Adipocyte (in vitro differentiated cells): ENCODE data around the gene FLYWCH2.
A peak's percentile ranks its signal among the peaks of the same experiment; 100 is the strongest.

Experiments used
- DNase-seq: peaks from one replicate; pipeline ENCODE4 v3.0.0-alpha.2; 2015; ENCODE audit warnings: low read depth
- H3K27me3 ChIP-seq: replicated peaks from 2 replicates; pipeline ENCODE4 v1.7.0; 2013; ENCODE audit warnings: mild to moderate bottlenecking, low read length, moderate library complexity; ENCODE audit not compliant: control insufficient read depth, insufficient read depth
- H3K36me3 ChIP-seq: 2 replicates; pipeline ENCODE4 v1.7.0; 2013; ENCODE audit warnings: low read length, mild to moderate bottlenecking, moderate library complexity; ENCODE audit not compliant: control insufficient read depth, insufficient read depth, severe bottlenecking
- H3K4me1 ChIP-seq: 2 replicates; pipeline ENCODE4 v1.7.0; 2013; ENCODE audit warnings: mild to moderate bottlenecking, low read length, moderate library complexity; ENCODE audit not compliant: control insufficient read depth, insufficient read depth
- H3K4me3 ChIP-seq: 2 replicates; pipeline ENCODE4 v1.7.0; 2013; ENCODE audit warnings: mild to moderate bottlenecking, low read length, moderate library complexity
- H3K9ac ChIP-seq: 2 replicates; pipeline ENCODE4 v1.7.0; 2013; ENCODE audit warnings: mild to moderate bottlenecking, low read length, moderate library complexity
- H3K9me3 ChIP-seq: 2 replicates; pipeline ENCODE4 v1.7.0; 2013; ENCODE audit warnings: mild to moderate bottlenecking, low read length, moderate library complexity; ENCODE audit not compliant: control insufficient read depth

FLYWCH2 gene

GRCh38 chr16:2896480-2897010 lies 13.5 kb downstream of the FLYWCH2 start:
- H3K27me3 ChIP-seq: no peaks in the 10 kb centered on the region
- no peak overlapping the region for H3K9ac ChIP-seq
- no peaks in the 10 kb centered on the region for H3K9me3 ChIP-seq
- peaks cover 5% of the 10 kb centered on the region for H3K4me1 ChIP-seq
- no peak for DNase-seq
- peaks cover 15% of the 10 kb centered on the region for H3K36me3 ChIP-seq
- H3K4me3 ChIP-seq: no peak overlapping the region

GRCh38 chr16:2897110-2897509 lies 14.1 kb downstream of the FLYWCH2 start:
- H3K4me3 ChIP-seq: no peak overlapping the region
- no peaks in the 10 kb centered on the region for H3K9me3 ChIP-seq
- no peak overlapping the region for H3K9ac ChIP-seq
- peaks cover 5% of the 10 kb centered on the region for H3K4me1 ChIP-seq
- no peak for DNase-seq
- no peaks in the 10 kb centered on the region for H3K27me3 ChIP-seq
- peaks cover 15% of the 10 kb centered on the region for H3K36me3 ChIP-seq

- Histone ChIP-seq H3K9me3 (no peaks in the 10 kb centered on the region), H3K9ac (no peak overlapping the region), H3K36me3 (peaks cover 15% of the 10 kb centered on the region), H3K4me3 (no peak overlapping the region), H3K4me1 (peaks cover 10% of the 10 kb centered on the region), H3K27me3 (no peaks in the 10 kb centered on the region)
- DNase-seq: no peak
Measured at GRCh38 chr16:2898831-2899563, 16.0 kb downstream of the FLYWCH2 start.

DNA sequence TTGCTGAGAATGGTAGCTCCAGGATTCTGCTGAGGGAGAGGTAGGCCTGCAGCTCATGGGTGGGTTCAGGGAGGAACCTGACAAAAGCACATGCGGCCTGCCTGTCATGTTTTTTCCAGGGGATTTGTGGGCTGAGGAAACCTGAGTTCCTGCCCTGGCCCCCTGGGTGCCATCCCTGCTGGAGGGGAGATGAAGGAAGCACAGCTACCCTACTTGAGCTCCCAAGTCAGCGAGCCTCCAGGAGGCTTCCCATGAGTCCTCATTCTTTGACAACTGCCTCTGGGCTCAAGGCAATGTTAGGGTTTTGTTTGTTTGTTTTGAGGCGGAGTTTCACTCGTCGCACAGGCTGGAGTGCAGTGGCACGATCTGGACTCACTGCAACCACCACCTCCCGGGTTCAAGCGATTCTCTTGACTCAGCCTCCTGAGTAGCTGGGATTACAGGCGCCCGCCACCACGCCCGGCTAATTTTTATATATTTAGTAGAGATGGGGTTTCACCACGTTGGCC lies 16.6 kb downstream of the FLYWCH2 start:
- Histone ChIP-seq H3K36me3 (peaks cover 15% of the 10 kb centered on the region), H3K9me3 (no peaks in the 10 kb centered on the region), H3K9ac (no peak overlapping the region), H3K4me3 (no peak overlapping the region), H3K27me3 (no peaks in the 10 kb centered on the region), H3K4me1 (peaks cover 11% of the 10 kb centered on the region)
- no peak for DNase-seq

DNA sequence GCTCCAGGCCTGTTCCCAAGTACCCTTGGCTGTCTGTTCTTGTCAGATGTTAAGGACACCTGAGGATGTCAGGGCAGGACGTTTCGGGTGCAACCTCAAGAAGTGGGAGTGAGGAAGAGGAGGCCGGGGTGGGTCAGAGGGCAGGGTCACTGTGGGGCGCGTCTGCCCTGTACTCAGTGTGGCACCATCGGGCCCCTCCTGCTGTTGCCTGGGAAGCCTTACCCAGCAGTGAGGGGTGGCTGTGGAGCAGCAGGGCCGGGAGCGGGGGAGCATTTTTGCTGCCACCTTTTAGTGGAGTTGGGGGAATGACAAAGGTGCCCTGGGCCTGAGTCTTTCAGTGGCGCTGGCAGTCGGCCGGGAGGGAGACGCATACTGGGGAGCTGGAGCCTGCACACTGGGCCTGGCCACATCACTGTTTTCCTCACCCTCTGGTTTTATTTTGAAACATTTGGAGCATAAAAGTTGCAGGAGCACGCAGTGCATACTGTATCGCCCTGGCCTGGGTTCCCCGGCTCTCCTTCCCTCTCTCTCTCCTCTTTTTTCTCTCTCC lies 17.6 kb downstream of the FLYWCH2 start:
- H3K4me1 ChIP-seq: peaks cover 9% of the 10 kb centered on the region
- no peak for DNase-seq
- no peaks in the 10 kb centered on the region for H3K9me3 ChIP-seq
- peaks cover 15% of the 10 kb centered on the region for H3K36me3 ChIP-seq
- H3K9ac ChIP-seq: no peak overlapping the region
- no peaks in the 10 kb centered on the region for H3K27me3 ChIP-seq
- H3K4me3 ChIP-seq: no peak overlapping the region

DNA sequence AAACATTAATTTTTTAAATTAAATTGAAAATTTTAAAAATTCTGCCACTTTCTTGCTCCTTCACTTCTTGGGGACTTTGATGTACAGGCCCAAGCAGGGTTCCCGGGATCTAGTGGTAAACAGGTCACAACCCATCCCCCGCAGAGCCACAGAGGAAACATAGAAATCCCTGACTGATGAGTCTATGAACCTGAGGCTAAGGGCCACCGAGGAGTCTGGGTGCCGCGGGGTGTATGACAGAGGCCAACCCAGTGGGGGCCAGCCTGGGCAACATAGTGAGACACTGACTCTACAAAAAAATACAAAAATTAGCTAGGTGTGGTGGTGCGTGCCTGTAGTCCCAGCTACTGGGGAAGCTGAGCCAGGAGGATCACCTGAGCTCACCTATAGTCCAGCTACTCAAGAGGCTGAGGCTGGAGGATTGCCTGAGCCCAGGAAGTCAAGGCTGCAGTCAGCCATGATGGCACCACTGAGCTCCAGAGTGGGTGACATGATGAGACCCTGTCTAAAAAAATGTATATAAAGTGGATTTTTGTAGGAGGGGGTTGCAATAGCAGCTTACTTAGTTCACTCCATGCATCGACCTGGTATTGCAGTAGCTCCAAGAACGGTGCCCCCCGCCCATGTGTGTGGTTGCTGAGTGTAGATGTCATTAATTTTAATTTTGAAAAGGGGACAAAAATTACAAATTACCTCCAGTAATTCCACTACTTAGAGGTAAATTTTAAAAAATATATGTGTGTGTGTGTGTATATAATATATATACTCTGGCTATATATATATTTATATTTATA lies 19.5 kb downstream of the FLYWCH2 start:
- Histone ChIP-seq H3K9ac (no peak overlapping the region), H3K4me1 (peaks cover 9% of the 10 kb centered on the region), H3K27me3 (no peaks in the 10 kb centered on the region), H3K36me3 (peaks cover 9% of the 10 kb centered on the region), H3K4me3 (no peak overlapping the region), H3K9me3 (no peaks in the 10 kb centered on the region)
- no peak for DNase-seq

DNA sequence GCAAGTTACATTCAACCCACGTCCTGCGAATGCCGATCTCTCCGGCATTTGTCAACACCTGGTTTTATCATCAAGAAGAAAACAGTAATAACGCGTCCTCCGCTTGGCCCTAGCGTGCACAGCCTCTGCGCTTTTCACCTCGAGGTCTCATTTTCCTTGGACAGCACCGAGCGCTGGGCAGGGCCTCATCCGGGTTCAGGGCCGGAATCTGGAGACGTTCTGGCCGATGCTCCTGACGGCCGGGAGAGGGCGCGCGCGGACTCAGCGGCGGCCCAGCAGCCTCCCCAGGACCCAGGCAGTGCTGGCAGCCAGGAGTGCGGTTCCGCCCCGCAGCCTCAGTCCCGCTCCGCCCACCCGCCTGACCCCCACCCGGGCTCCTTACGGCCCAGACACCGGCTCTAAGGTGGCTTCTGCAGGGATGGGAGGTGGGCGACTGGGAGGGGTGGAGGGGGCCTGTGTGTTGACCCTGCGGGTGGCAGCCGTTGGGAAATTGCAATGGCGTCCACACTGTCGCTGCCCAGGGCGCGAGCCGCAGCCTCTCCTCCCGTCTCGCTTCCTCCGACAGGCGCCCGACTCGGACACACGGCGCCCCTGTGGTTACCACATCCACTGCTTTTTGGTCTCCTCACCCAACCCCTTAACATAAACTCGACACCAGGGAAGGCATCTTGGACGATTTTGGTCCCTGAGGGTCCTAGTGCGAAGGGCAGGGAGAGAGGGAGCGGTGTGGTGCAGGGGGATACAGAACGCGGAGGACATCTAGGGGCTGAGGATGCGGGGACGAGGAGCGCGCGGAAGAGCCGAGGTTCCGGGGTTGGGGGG lies 21.3 kb downstream of the FLYWCH2 start:
- peak; percentile 96 for DNase-seq
- peaks cover 6% of the 10 kb centered on the region for H3K36me3 ChIP-seq
- H3K27me3 ChIP-seq: no peaks in the 10 kb centered on the region
- peak overlapping the region; percentile 90 for H3K9ac ChIP-seq
- no peaks in the 10 kb centered on the region for H3K9me3 ChIP-seq
- peak overlapping the region; percentile 89 for H3K4me3 ChIP-seq
- H3K4me1 ChIP-seq: peaks cover 9% of the 10 kb centered on the region

GRCh38 chr16:2904922-2905240 lies 21.9 kb downstream of the FLYWCH2 start:
- peaks cover 9% of the 10 kb centered on the region for H3K4me1 ChIP-seq
- H3K36me3 ChIP-seq: peaks cover 5% of the 10 kb centered on the region
- H3K9ac ChIP-seq: peak overlapping the region; percentile 90
- H3K9me3 ChIP-seq: no peaks in the 10 kb centered on the region
- peak overlapping the region; percentile 89 for H3K4me3 ChIP-seq
- no peaks in the 10 kb centered on the region for H3K27me3 ChIP-seq
- DNase-seq: no peak

DNA sequence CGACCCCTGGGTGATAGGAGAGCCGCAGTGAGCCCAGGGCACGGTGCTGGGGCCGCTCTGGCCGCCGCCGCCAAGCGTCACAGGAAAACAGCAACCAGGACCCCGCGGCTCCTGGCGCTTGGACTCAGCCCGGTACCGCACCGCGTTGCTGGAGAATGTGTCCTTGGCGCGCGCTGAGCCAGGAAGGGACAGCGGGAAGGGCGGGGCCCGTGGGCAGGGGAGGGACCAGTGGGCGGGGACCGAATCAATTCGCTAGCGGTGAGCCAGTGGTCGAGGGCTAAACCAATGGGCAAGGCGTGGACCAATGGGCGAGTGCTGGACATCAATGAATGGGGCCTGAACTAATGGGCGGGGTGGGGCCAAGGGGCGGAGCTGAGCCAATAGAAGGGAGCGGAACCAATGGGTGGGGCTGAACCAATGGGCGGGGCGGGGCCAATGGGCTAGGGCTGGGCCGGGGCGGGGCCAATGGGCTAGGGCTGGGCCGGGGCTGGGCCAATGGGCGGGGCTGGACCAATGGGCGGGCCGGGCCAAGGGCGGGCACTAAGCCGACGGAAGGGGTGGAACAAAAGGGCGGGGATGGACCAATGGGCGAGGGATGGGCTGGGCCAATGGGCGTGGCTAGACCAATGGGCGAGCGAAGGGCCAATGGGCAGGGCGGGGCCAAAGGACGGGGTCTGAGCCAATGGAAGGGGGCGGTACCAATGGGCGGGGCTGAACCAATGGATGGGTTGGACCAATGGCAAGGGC lies 22.4 kb downstream of the FLYWCH2 start:
- H3K4me3 ChIP-seq: peak overlapping the region; percentile 89
- H3K4me1 ChIP-seq: peaks cover 13% of the 10 kb centered on the region

DNA sequence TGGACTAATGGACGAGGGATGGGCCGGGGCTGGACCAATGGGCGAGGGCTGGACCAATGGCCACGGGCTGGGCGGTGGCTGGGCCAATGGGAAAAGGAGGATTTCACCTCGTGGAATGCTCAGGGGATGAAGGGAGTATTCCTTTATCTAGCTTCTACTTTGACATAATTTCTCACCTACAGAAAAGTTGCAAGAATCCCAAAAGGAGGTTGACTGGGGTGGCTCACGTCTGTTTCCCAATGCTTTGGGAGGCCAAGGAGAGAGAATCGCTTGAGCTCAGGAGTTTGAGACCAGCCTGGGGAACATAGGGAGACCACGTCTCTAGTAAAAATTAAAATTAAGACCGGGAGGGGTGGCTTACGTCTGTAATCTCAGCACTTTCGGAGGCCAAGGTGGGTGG lies 23.0 kb downstream of the FLYWCH2 start:
- H3K9ac ChIP-seq: no peak overlapping the region
- H3K4me3 ChIP-seq: peak overlapping the region; percentile 46
- no peaks in the 10 kb centered on the region for H3K27me3 ChIP-seq
- H3K36me3 ChIP-seq: peaks cover 1% of the 10 kb centered on the region
- no peaks in the 10 kb centered on the region for H3K9me3 ChIP-seq
- peaks cover 18% of the 10 kb centered on the region for H3K4me1 ChIP-seq
- no peak for DNase-seq

More for the DNA sequence above, 22.4 kb downstream of the FLYWCH2 start:
- Histone ChIP-seq H3K9me3 (no peaks in the 10 kb centered on the region), H3K9ac (peak overlapping the region; percentile 90), H3K36me3 (peaks cover 5% of the 10 kb centered on the region), H3K27me3 (no peaks in the 10 kb centered on the region)
- peak; percentile 100 for DNase-seq
